ENCODE measurements around the gene NTHL1. TPM values are rescaled to one million over a fixed set of nuclear protein-coding genes. Genes with fewer than 3 reads are reported as not detected.
A peak's percentile ranks its signal among the peaks of the same experiment; 100 is the strongest.

NTHL1 gene
- total and polyA plus RNA-seq, 10 of the 15 experiments (the other 5 are each of a cell fraction or from before 2014, with no cell fraction given), result 0.85 to 54.7 (median 39.0) TPM

- Histone ChIP-seq H3K4me2 (ENCODE audit: control insufficient read depth, insufficient read depth) (no peak overlapping the region), H3K9me3 (replicated peaks; ENCODE audit: control insufficient read depth, insufficient read depth, low read length) (no peaks in the 10 kb centered on the region), H3K4me3 (no peak overlapping the region), H3K79me2 (ENCODE audit: control insufficient read depth, insufficient read depth, low read length) (no peaks in the 10 kb centered on the region), H3K4me1 (ENCODE audit: control insufficient read depth, insufficient read depth, low read length) (no peaks in the 10 kb centered on the region), H3K36me3 (ENCODE audit: control insufficient read depth in 2 of 2, insufficient read depth in 2 of 2, low read length in 1 of 2) (peaks cover 0 to 4% of the 10 kb centered on the region in 2 experiments; a peak in 3 of 4 replicates), H3K27me3 (replicated peaks in 1 of 2; ENCODE audit: control insufficient read depth in 2 of 2, insufficient read depth in 2 of 2, low read length in 1 of 2) (no peaks in the 10 kb centered on the region), H3K27ac (ENCODE audit: control insufficient read depth, insufficient read depth) (no peak overlapping the region), H3K9ac (ENCODE audit: control insufficient read depth, insufficient read depth, low read length) (no peak overlapping the region), H2AFZ (ENCODE audit: control insufficient read depth, low read depth, low read length) (no peak overlapping the region), H4K20me1 (ENCODE audit: control insufficient read depth, insufficient read depth) (no peaks in the 10 kb centered on the region)
- intact Hi-C loops (cut with micrococcal nuclease; ENCODE audit: unreplicated experiment), result no loop called here
- ChIA-PET SMC1A (ENCODE audit: uncharacterized antibody, unreplicated experiment) (no interaction called here), CTCF (no interaction called here), RAD21 (ENCODE audit: unreplicated experiment) (no interaction called here), POLR2A (no interaction called here)
- BruUV-seq (replicated peaks), result no TSS peak
- ATAC-seq (no peak), FAIRE-seq (no peak), DNase-seq (ENCODE audit: low read depth, low spot score) (no peak)
- in situ Hi-C loops (cut with MboI), result loop anchor here (10.0 kb wide), 1 partner anchor 61 kb away; the partner anchor contains the start of gene RAB26
- TF ChIP-seq NFXL1 (IDR thresholded peaks at IDR 0.05; ENCODE audit: borderline replicate concordance), result no peak
- no peak for TF ChIP-seq USF2 (IDR thresholded peaks at IDR 0.05; ENCODE audit: borderline replicate concordance, low read depth, low read length)
- 82% methylated on average over 44 of the region's 44 CpGs for WGBS (ENCODE audit: insufficient coverage, insufficient replicate concordance, low lambda C conversion rate, missing lambda C conversion rate)
These were observed 36.5 kb upstream of the NTHL1 start for GRCh38 chr16:2083876-2084780.

GRCh38 chr16:2083409-2083808, 35.8 kb upstream of the NTHL1 start:
- H3K4me2 ChIP-seq (ENCODE audit: control insufficient read depth, insufficient read depth), result no peak overlapping the region
- DNase-seq (ENCODE audit: low read depth, low spot score) (no peak), ATAC-seq (no peak), FAIRE-seq (no peak)
- no peak overlapping the region for H3K27ac ChIP-seq (ENCODE audit: control insufficient read depth, insufficient read depth)
- in situ Hi-C loops (cut with MboI) (loop anchor here (10.0 kb wide), 1 partner anchor 61 kb away; the partner anchor contains the start of gene RAB26), intact Hi-C loops (cut with micrococcal nuclease; ENCODE audit: unreplicated experiment) (no loop called here)
- H3K4me3 ChIP-seq, result no peak overlapping the region
- ChIA-PET POLR2A (no interaction called here), RAD21 (ENCODE audit: unreplicated experiment) (no interaction called here), CTCF (interaction anchor here (1.1 kb wide), 1 partner anchor 57 kb away, joined by 3 read pairs; no protein-coding TSS in a partner anchor), SMC1A (ENCODE audit: uncharacterized antibody, unreplicated experiment) (no interaction called here)
- H3K4me1 ChIP-seq (ENCODE audit: control insufficient read depth, insufficient read depth, low read length), result no peaks in the 10 kb centered on the region
- WGBS (ENCODE audit: insufficient coverage, insufficient replicate concordance, low lambda C conversion rate, missing lambda C conversion rate), result 90% methylated on average over 19 of the region's 19 CpGs
- no peak overlapping the region for H2AFZ ChIP-seq (ENCODE audit: control insufficient read depth, low read depth, low read length)
- no peak overlapping the region for H3K9ac ChIP-seq (ENCODE audit: control insufficient read depth, insufficient read depth, low read length)
- H3K79me2 ChIP-seq (ENCODE audit: control insufficient read depth, insufficient read depth, low read length), result no peaks in the 10 kb centered on the region
- no peaks in the 10 kb centered on the region for H4K20me1 ChIP-seq (ENCODE audit: control insufficient read depth, insufficient read depth)
- no peak for TF ChIP-seq BRCA1 (IDR thresholded peaks at IDR 0.05; ENCODE audit: low read depth, low read length)
- TF ChIP-seq SMAD5 (IDR thresholded peaks at IDR 0.05; ENCODE audit: low read depth), result no peak
- 0 out of 2 replicates have a peak, but pooled peaks have one; percentile 4 for TF ChIP-seq POLR2A (IDR thresholded peaks at IDR 0.05; ENCODE audit: low read depth, low read length)
- TF ChIP-seq BHLHE40 (IDR thresholded peaks at IDR 0.05; ENCODE audit: borderline replicate concordance in 1 of 2, low read depth in 2 of 2, low read length in 1 of 2), result peak in 1 of 2 experiments; percentile 51; a peak in 1 of 4 replicates
- BruUV-seq (replicated peaks), result no TSS peak
- peaks cover 0 to 2% of the 10 kb centered on the region in 2 experiments; a peak in 3 of 4 replicates for H3K36me3 ChIP-seq (ENCODE audit: control insufficient read depth in 2 of 2, insufficient read depth in 2 of 2, low read length in 1 of 2)
- no peaks in the 10 kb centered on the region for H3K27me3 ChIP-seq (replicated peaks in 1 of 2; ENCODE audit: control insufficient read depth in 2 of 2, insufficient read depth in 2 of 2, low read length in 1 of 2)
- no peaks in the 10 kb centered on the region for H3K9me3 ChIP-seq (replicated peaks; ENCODE audit: control insufficient read depth, insufficient read depth, low read length)
